Measurements from ENCODE around the gene EMP1. TPM values are rescaled to one million over a fixed set of nuclear protein-coding genes. Genes with fewer than 3 reads are reported as not detected.

Gene EMP1
- polyA plus RNA-seq, 3 donors = 2.7 to 6.3 (median 3.1) TPM

GRCh38 chr12:13186302-13186701 lies 10.2 kb upstream of the EMP1 start:
- Histone ChIP-seq H4K20me1 (ENCODE audit: insufficient read depth, low read length) (no peaks in the 10 kb centered on the region), H3K4me3 (replicated peaks in 1 of 3; ENCODE audit: low read depth in 2 of 3, low read length in 3 of 3) (no peak overlapping the region), H3K9me3 (replicated peaks in 1 of 2; ENCODE audit: control insufficient read depth in 1 of 2, insufficient read depth in 1 of 2, low read length in 2 of 2) (no peaks in the 10 kb centered on the region), H2AFZ (ENCODE audit: insufficient read depth, low read depth, low read length, poor library complexity, severe bottlenecking) (no peak overlapping the region), H3K79me2 (ENCODE audit: insufficient read depth, low read length) (no peaks in the 10 kb centered on the region), H3K27ac (ENCODE audit: low read depth in 1 of 2, low read length in 2 of 2) (no peak overlapping the region), H3K4me2 (replicated peaks; ENCODE audit: extremely low read depth, low read length, poor library complexity, severe bottlenecking) (no peak overlapping the region), H3K9ac (ENCODE audit: insufficient read depth, low read length, poor library complexity, severe bottlenecking) (no peak overlapping the region), H3K4me1 (ENCODE audit: control insufficient read depth in 1 of 2, insufficient read depth in 2 of 2, low read length in 2 of 2) (no peaks in the 10 kb centered on the region), H3K27me3 (ENCODE audit: control insufficient read depth in 2 of 2, insufficient read depth in 2 of 2, low read length in 2 of 2) (no peaks in the 10 kb centered on the region), H3K36me3 (replicated peaks in 1 of 2; ENCODE audit: control insufficient read depth in 1 of 2, insufficient read depth in 2 of 2, low read length in 2 of 2) (no peaks in the 10 kb centered on the region)
- Mint-ChIP-seq H3K4me3 (no peak overlapping the region), H3K9me3 (no peaks in the 10 kb centered on the region), H3K4me1 (no peaks in the 10 kb centered on the region), H3K36me3 (no peaks in the 10 kb centered on the region), H3K27me3 (ENCODE audit: low read depth in 3 of 3) (peaks cover 1 to 6% (median 2%) of the 10 kb centered on the region in 3 donors), H3K27ac (no peak overlapping the region)
- 97% methylated on average over 4 of the region's 4 CpGs for WGBS (ENCODE audit: insufficient coverage)
- DNase-seq = no peak
- intact Hi-C loops (cut with micrococcal nuclease) = no loop called here
- no peak for TF ChIP-seq CTCF (IDR thresholded peaks at IDR 0.05)

- no peaks in the 10 kb centered on the region for H4K20me1 ChIP-seq (ENCODE audit: insufficient read depth, low read length)
- H3K4me1 ChIP-seq (ENCODE audit: control insufficient read depth in 1 of 2, insufficient read depth in 2 of 2, low read length in 2 of 2) = no peaks in the 10 kb centered on the region
- H3K36me3 ChIP-seq (replicated peaks in 1 of 2; ENCODE audit: control insufficient read depth in 1 of 2, insufficient read depth in 2 of 2, low read length in 2 of 2) = no peaks in the 10 kb centered on the region
- no peaks in the 10 kb centered on the region for H3K9me3 ChIP-seq (replicated peaks in 1 of 2; ENCODE audit: control insufficient read depth in 1 of 2, insufficient read depth in 1 of 2, low read length in 2 of 2)
- H3K4me2 ChIP-seq (replicated peaks; ENCODE audit: extremely low read depth, low read length, poor library complexity, severe bottlenecking) = no peak overlapping the region
- H3K27ac ChIP-seq (ENCODE audit: low read depth in 1 of 2, low read length in 2 of 2) = no peak overlapping the region
- H3K9ac ChIP-seq (ENCODE audit: insufficient read depth, low read length, poor library complexity, severe bottlenecking) = no peak overlapping the region
- Mint-ChIP-seq H3K9me3 (no peaks in the 10 kb centered on the region), H3K27ac (no peak overlapping the region), H3K4me3 (no peak overlapping the region), H3K4me1 (no peaks in the 10 kb centered on the region), H3K36me3 (no peaks in the 10 kb centered on the region), H3K27me3 (ENCODE audit: low read depth in 3 of 3) (peaks cover 0 to 6% (median 0%) of the 10 kb centered on the region in 3 donors)
- intact Hi-C loops (cut with micrococcal nuclease) = no loop called here
- H3K4me3 ChIP-seq (replicated peaks in 1 of 3; ENCODE audit: low read depth in 2 of 3, low read length in 3 of 3) = no peak overlapping the region
- no peaks in the 10 kb centered on the region for H3K79me2 ChIP-seq (ENCODE audit: insufficient read depth, low read length)
- DNase-seq = no peak
- H3K27me3 ChIP-seq (ENCODE audit: control insufficient read depth in 2 of 2, insufficient read depth in 2 of 2, low read length in 2 of 2) = no peaks in the 10 kb centered on the region
- no peak overlapping the region for H2AFZ ChIP-seq (ENCODE audit: insufficient read depth, low read depth, low read length, poor library complexity, severe bottlenecking)
- no peak for TF ChIP-seq CTCF (IDR thresholded peaks at IDR 0.05)
- no CpG with 5 or more reads among the region's 4 CpGs for WGBS (ENCODE audit: insufficient coverage)
These were observed 9.1 kb upstream of the EMP1 start for GRCh38 chr12:13187399-13187798.

Measured in CD14-positive monocyte (primary cell).